ENCODE data around the gene GRM7. TPM values are rescaled to one million over a fixed set of nuclear protein-coding genes. Genes with fewer than 3 reads are reported as not detected.
A peak's percentile ranks its signal among the peaks of the same experiment; 100 is the strongest.

The GRM7 gene
- total RNA-seq, 1 experiment from 2014 or later: not detected

GRCh38 chr3:7001370-7001769, 140.5 kb downstream of the GRM7 start:
- BruUV-seq (replicated peaks): no TSS peak
- no peak overlapping the region for H3K27ac ChIP-seq (ENCODE audit: low read depth, low read length)
- H2AFZ ChIP-seq (ENCODE audit: low read depth, low read length, poor library complexity, severe bottlenecking): no peak overlapping the region
- DNase-seq (ENCODE audit: low read depth, low spot score) (no peak), ATAC-seq (no peak)
- H3K9ac ChIP-seq (ENCODE audit: low read length): no peak overlapping the region
- no peaks in the 10 kb centered on the region for H4K20me1 ChIP-seq (ENCODE audit: insufficient read depth)
- H3K9me2 ChIP-seq (ENCODE audit: insufficient read depth): no peaks in the 10 kb centered on the region
- TF ChIP-seq SRF (IDR thresholded peaks at IDR 0.05; ENCODE audit: low read depth) (no peak), EGR1 (IDR thresholded peaks at IDR 0.05; ENCODE audit: low read depth) (no peak), POLR2A (IDR thresholded peaks at IDR 0.05; ENCODE audit: borderline replicate concordance, extremely low read depth, insufficient read depth, insufficient read length) (no peak), ELF1 (IDR thresholded peaks at IDR 0.05; ENCODE audit: borderline replicate concordance, low read depth) (no peak)
- no peaks in the 10 kb centered on the region for H3K79me2 ChIP-seq (ENCODE audit: insufficient read depth, low read length)
- RAD21 ChIA-PET (ENCODE audit: low non-redundant PET in 1 of 2, low total read pairs in 2 of 2, uncharacterized antibody in 2 of 2, unreplicated experiment in 2 of 2): no interaction called here
- H3K36me3 ChIP-seq (ENCODE audit: control insufficient read depth in 1 of 2, insufficient read depth in 2 of 2, low read length in 2 of 2): no peaks in the 10 kb centered on the region
- POLR2A ChIA-PET: no interaction called here
- H3K9me3 ChIP-seq (ENCODE audit: control insufficient read depth in 1 of 2, insufficient read depth in 1 of 2, low read depth in 1 of 2, low read length in 2 of 2): no peaks in the 10 kb centered on the region
- no peaks in the 10 kb centered on the region for H3K27me3 ChIP-seq (ENCODE audit: insufficient read depth, low read length)
- CTCF ChIA-PET: no interaction called here
- intact Hi-C loops (cut with micrococcal nuclease): no loop called here
- no peaks in the 10 kb centered on the region for H3K4me1 ChIP-seq (ENCODE audit: control insufficient read depth in 1 of 2, insufficient read depth in 2 of 2, low read length in 2 of 2)
- H3K4me2 ChIP-seq (ENCODE audit: low read length): no peak overlapping the region
- H3K4me3 ChIP-seq (replicated peaks in 1 of 2; ENCODE audit: low read depth in 1 of 2, low read length in 2 of 2): no peak overlapping the region

GRCh38 chr3:7015683-7016440, 154.9 kb downstream of the GRM7 start:
- Histone ChIP-seq H3K9ac (ENCODE audit: low read length) (no peak overlapping the region), H3K27me3 (ENCODE audit: insufficient read depth, low read length) (no peaks in the 10 kb centered on the region), H3K9me2 (ENCODE audit: insufficient read depth) (no peaks in the 10 kb centered on the region), H3K4me3 (replicated peaks in 1 of 2; ENCODE audit: low read depth in 1 of 2, low read length in 2 of 2) (no peak overlapping the region), H4K20me1 (ENCODE audit: insufficient read depth) (no peaks in the 10 kb centered on the region), H3K36me3 (ENCODE audit: control insufficient read depth in 1 of 2, insufficient read depth in 2 of 2, low read length in 2 of 2) (no peaks in the 10 kb centered on the region), H3K4me1 (ENCODE audit: control insufficient read depth in 1 of 2, insufficient read depth in 2 of 2, low read length in 2 of 2) (no peaks in the 10 kb centered on the region), H3K79me2 (ENCODE audit: insufficient read depth, low read length) (no peaks in the 10 kb centered on the region), H3K9me3 (ENCODE audit: control insufficient read depth in 1 of 2, insufficient read depth in 1 of 2, low read depth in 1 of 2, low read length in 2 of 2) (no peaks in the 10 kb centered on the region), H3K4me2 (ENCODE audit: low read length) (no peak overlapping the region), H2AFZ (ENCODE audit: low read depth, low read length, poor library complexity, severe bottlenecking) (no peak overlapping the region), H3K27ac (ENCODE audit: low read depth, low read length) (no peak overlapping the region)
- intact Hi-C loops (cut with micrococcal nuclease): no loop called here
- ChIA-PET CTCF (no interaction called here), RAD21 (ENCODE audit: low non-redundant PET in 1 of 2, low total read pairs in 2 of 2, uncharacterized antibody in 2 of 2, unreplicated experiment in 2 of 2) (no interaction called here), POLR2A (no interaction called here)
- ATAC-seq (no peak), DNase-seq (ENCODE audit: low read depth, low spot score) (peak; percentile 6)
- BruUV-seq (replicated peaks): no TSS peak
- TF ChIP-seq EZH2 (IDR thresholded peaks at IDR 0.05) (no peak), CEBPB (IDR thresholded peaks at IDR 0.05; ENCODE audit: low read depth) (peak; percentile 32; the same call in 1 of the 2 replicates), SIN3A (IDR thresholded peaks at IDR 0.05; ENCODE audit: low read depth) (no peak), REST (IDR thresholded peaks at IDR 0.05; ENCODE audit: low read depth) (no peak), EZH2phosphoT487 (IDR thresholded peaks at IDR 0.05; ENCODE audit: borderline replicate concordance) (no peak), CBX3 (IDR thresholded peaks at IDR 0.05; ENCODE audit: low read depth) (no peak)
